ENCODE measurements around the gene ITGB7. TPM values are rescaled to one million over a fixed set of nuclear protein-coding genes. Genes with fewer than 3 reads are reported as not detected.

ITGB7 gene
- total and polyA plus RNA-seq, 9 of the 15 experiments (the other 6 are each of a cell fraction or from before 2014, with no cell fraction given) = 0.06 to 2.0 (median 0.67) TPM

DNA sequence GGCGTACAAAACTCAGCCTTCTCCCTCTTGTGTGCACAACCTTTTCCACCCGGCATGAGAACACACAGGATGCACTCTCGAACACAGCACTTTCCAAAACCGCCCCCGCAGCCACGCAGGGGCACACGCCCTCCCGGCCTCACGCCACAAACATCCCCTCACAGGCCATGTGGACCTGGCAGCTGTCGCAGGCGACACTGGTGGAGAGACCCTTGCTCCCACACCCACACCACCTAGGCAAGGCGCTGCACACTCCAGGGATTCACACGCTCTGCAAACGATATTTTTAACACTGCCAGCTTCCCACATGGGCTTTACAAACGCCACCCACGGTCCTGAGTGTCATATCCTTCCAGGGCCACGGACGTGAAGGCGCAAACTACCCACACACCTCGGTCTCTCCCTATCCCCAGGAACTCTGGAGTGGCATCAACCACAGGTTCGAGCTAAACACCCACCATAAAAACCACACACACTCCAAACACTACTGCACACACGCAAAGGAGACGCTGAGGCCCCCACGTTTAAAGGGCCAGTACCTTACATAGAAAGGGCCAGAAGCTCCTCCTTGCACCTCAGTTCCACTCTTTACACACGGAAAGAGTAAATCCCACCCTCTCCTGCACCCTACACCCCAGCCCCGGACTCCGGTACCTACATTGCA is 12.4 kb upstream of the ITGB7 start (continued):
- TF ChIP-seq, protein P1, sequence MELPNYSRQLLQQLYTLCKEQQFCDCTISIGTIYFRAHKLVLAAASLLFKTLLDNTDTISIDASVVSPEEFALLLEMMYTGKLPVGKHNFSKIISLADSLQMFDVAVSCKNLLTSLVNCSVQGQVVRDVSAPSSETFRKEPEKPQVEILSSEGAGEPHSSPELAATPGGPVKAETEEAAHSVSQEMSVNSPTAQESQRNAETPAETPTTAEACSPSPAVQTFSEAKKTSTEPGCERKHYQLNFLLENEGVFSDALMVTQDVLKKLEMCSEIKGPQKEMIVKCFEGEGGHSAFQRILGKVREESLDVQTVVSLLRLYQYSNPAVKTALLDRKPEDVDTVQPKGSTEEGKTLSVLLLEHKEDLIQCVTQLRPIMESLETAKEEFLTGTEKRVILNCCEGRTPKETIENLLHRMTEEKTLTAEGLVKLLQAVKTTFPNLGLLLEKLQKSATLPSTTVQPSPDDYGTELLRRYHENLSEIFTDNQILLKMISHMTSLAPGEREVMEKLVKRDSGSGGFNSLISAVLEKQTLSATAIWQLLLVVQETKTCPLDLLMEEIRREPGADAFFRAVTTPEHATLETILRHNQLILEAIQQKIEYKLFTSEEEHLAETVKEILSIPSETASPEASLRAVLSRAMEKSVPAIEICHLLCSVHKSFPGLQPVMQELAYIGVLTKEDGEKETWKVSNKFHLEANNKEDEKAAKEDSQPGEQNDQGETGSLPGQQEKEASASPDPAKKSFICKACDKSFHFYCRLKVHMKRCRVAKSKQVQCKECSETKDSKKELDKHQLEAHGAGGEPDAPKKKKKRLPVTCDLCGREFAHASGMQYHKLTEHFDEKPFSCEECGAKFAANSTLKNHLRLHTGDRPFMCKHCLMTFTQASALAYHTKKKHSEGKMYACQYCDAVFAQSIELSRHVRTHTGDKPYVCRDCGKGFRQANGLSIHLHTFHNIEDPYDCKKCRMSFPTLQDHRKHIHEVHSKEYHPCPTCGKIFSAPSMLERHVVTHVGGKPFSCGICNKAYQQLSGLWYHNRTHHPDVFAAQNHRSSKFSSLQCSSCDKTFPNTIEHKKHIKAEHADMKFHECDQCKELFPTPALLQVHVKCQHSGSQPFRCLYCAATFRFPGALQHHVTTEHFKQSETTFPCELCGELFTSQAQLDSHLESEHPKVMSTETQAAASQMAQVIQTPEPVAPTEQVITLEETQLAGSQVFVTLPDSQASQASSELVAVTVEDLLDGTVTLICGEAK (IDR thresholded peaks at IDR 0.05) = 0 out of 2 replicates have a peak, but pooled peaks have one; percentile 38
- TF ChIP-seq, protein P1 (CRISPR knock-in tag; IDR thresholded peaks at IDR 0.05) = no peak
- TF ChIP-seq ZNF3 (CRISPR knock-in tag; IDR thresholded peaks at IDR 0.05) (no peak), DPF2 (IDR thresholded peaks at IDR 0.05) (peak; percentile 34; the same call in 1 of the 2 replicates), PURB (CRISPR knock-in tag; IDR thresholded peaks at IDR 0.05; ENCODE audit: low read depth) (no peak), ZNF124 (CRISPR knock-in tag; IDR thresholded peaks at IDR 0.05) (no peak), BDP1 (IDR thresholded peaks at IDR 0.05; ENCODE audit: insufficient read depth, insufficient read length) (no peak), ZFP30 (CRISPR knock-in tag; IDR thresholded peaks at IDR 0.05; ENCODE audit: borderline replicate concordance) (no peak), ZNF408 (CRISPR knock-in tag; IDR thresholded peaks at IDR 0.05; ENCODE audit: low read depth) (no peak)
- TF ChIP-seq, protein P2, sequence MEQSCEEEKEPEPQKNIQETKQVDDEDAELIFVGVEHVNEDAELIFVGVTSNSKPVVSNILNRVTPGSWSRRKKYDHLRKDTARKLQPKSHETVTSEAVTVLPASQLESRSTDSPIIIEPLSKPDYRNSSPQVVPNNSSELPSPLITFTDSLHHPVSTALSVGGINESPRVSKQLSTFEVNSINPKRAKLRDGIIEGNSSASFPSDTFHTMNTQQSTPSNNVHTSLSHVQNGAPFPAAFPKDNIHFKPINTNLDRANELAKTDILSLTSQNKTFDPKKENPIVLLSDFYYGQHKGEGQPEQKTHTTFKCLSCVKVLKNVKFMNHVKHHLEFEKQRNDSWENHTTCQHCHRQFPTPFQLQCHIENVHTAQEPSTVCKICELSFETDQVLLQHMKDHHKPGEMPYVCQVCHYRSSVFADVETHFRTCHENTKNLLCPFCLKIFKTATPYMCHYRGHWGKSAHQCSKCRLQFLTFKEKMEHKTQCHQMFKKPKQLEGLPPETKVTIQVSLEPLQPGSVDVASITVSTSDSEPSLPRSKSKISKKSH (CRISPR knock-in tag; IDR thresholded peaks at IDR 0.05) = no peak
- TF ChIP-seq, protein P3, sequence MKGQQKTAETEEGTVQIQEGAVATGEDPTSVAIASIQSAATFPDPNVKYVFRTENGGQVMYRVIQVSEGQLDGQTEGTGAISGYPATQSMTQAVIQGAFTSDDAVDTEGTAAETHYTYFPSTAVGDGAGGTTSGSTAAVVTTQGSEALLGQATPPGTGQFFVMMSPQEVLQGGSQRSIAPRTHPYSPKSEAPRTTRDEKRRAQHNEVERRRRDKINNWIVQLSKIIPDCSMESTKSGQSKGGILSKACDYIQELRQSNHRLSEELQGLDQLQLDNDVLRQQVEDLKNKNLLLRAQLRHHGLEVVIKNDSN (CRISPR knock-in tag; IDR thresholded peaks at IDR 0.05) = no peak
- TF ChIP-seq, protein P4, sequence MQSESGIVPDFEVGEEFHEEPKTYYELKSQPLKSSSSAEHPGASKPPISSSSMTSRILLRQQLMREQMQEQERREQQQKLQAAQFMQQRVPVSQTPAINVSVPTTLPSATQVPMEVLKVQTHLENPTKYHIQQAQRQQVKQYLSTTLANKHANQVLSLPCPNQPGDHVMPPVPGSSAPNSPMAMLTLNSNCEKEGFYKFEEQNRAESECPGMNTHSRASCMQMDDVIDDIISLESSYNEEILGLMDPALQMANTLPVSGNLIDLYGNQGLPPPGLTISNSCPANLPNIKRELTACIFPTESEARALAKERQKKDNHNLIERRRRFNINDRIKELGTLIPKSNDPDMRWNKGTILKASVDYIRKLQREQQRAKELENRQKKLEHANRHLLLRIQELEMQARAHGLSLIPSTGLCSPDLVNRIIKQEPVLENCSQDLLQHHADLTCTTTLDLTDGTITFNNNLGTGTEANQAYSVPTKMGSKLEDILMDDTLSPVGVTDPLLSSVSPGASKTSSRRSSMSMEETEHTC (IDR thresholded peaks at IDR 0.05) = no peak
